Fibroblast of mammary gland (primary cell): ENCODE measurements around the gene CHST2.

Experiments
- DNase-seq: peaks from one replicate; pipeline ENCODE4 v3.0.0-alpha.2; 2010; ENCODE audit warnings: low read depth
- H3K4me3 ChIP-seq: 2 replicates; pipeline ENCODE4 v1.5.1; 2011; ENCODE audit warnings: low read depth, mild to moderate bottlenecking, low read length, moderate library complexity; ENCODE audit not compliant: control insufficient read depth
- CTCF ChIP-seq: conservative IDR thresholded peaks from 2 replicates; pipeline ENCODE4 v1.5.1; 2011; ENCODE audit warnings: low read depth, low read length, inconsistent platforms; ENCODE audit not compliant: control insufficient read depth, insufficient read depth

The CHST2 gene

GRCh38 chr3:143110371-143110770 lies 9.2 kb upstream of the CHST2 start:
- no peak for TF ChIP-seq CTCF
- H3K4me3 ChIP-seq = no peak overlapping the region
- DNase-seq = no peak

- no peak for TF ChIP-seq CTCF
- H3K4me3 ChIP-seq = peak overlapping the region; percentile 83
- no peak for DNase-seq
These were observed 952 bp upstream of the CHST2 start for GRCh38 chr3:143118630-143119008.

- no peak for DNase-seq
- TF ChIP-seq CTCF = no peak
These were observed 574 bp downstream of the CHST2 start for GRCh38 chr3:143119974-143120715.

GRCh38 chr3:143120716-143121240 lies 1.2 kb downstream of the CHST2 start:
- TF ChIP-seq CTCF = no peak
- peak overlapping the region; percentile 85 for H3K4me3 ChIP-seq
- peak; percentile 42 for DNase-seq

More at GRCh38 chr3:143119974-143120715, 574 bp downstream of the CHST2 start:
- peak overlapping the region; percentile 85 for H3K4me3 ChIP-seq

DNA sequence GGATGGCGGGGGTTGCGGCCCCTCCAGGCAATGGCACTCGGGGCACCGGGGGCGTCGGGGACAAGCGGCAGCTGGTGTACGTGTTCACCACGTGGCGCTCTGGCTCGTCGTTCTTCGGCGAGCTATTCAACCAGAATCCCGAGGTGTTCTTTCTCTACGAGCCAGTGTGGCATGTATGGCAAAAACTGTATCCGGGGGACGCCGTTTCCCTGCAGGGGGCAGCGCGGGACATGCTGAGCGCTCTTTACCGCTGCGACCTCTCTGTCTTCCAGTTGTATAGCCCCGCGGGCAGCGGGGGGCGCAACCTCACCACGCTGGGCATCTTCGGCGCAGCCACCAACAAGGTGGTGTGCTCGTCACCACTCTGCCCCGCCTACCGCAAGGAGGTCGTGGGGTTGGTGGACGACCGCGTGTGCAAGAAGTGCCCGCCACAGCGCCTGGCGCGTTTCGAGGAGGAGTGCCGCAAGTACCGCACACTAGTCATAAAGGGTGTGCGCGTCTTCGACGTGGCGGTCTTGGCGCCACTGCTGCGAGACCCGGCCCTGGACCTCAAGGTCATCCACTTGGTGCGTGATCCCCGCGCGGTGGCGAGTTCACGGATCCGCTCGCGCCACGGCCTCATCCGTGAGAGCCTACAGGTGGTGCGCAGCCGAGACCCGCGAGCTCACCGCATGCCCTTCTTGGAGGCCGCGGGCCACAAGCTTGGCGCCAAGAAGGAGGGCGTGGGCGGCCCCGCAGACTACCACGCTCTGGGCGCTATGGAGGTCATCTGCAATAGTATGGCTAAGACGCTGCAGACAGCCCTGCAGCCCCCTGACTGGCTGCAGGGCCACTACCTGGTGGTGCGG lies 1.9 kb downstream of the CHST2 start:
- peak; percentile 68 for DNase-seq
- peak; percentile 52 for TF ChIP-seq CTCF

GRCh38 chr3:143122089-143122430 lies 2.5 kb downstream of the CHST2 start:
- TF ChIP-seq CTCF = no peak
- H3K4me3 ChIP-seq = peak overlapping the region; percentile 36
- no peak for DNase-seq

More for the DNA sequence above, 1.9 kb downstream of the CHST2 start:
- peak overlapping the region; percentile 85 for H3K4me3 ChIP-seq
